Activated T-cell treated with anti-CD3 and anti-CD28 coated beads for 1 hour (primary cell): ENCODE data around the gene NLRC3.

Source experiments
- DNase-seq: peaks from one replicate; pipeline ENCODE4 v3.0.0-alpha.2; 2020; ENCODE audit warnings: low read depth

NLRC3 gene

DNA sequence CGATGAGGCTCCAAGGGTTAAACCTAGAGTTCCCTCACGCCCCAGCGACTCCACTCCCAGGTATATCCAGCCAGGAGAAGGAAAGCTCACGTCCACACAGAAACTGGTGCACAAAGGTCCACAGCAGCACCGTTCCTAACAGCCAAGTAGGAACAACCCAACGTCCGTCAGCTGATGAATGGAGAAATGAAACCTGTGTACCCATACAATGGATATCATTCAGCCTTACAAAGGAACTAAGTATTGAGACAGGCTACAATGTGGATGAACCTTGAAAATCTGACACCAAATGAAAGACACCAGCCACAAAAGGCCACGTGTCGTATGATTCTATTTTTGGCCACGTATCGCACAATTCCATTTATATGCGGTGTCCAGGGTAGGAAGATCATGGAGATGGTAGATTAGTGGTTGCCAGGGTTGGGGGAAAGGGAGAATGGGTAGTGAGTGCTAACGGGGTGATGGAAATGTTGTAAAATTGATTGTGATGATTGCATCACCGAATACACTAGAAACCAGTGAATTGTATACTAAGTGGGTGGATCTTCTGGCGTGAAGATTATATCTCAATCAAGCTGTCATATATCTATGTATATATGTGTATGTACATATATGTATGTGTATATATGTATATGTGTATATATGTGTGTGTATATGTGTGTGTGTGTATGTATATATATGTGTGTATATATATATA is 30.1 kb downstream of the NLRC3 start:
- no peak for DNase-seq

DNA sequence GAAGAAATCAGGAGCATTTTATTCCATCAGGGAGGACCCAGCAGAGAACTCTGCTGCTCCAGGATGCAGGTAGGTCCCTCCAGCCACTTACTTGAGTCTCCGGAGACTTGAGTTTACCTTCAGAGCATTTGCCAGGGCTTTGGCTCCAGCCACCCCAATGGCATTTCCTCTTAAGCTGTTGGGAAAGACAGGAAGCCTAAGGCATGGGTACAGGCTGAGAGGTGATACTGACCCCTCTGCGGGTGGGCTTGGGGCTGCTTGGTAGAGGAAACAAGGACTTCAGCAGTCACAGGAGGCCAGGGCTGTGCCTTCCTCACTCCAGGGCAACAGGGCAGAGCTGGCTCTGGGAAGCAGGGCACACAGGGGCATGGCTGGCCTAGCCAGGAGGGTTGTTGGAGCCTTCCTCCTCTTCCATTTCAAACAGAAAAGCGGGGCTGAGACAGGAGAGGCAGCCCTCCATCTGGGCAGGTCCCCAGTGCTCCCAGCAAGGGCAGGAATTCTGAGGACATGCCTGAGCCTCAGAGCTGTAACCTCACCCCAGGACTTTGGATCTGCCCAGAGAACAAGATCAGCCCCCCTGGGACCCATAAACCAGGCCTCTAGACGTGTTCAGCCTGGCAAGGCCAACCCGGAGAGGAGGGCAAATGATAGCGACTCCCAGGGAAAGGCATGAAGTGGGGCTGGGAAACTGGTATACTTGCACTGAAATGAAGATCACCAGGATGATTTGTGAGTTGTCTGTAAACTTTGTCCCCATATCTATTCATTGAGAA is 34.4 kb downstream of the NLRC3 start:
- no peak for DNase-seq

- no peak for DNase-seq
Measured at GRCh38 chr16:3541527-3542155, 35.6 kb downstream of the NLRC3 start.

DNA sequence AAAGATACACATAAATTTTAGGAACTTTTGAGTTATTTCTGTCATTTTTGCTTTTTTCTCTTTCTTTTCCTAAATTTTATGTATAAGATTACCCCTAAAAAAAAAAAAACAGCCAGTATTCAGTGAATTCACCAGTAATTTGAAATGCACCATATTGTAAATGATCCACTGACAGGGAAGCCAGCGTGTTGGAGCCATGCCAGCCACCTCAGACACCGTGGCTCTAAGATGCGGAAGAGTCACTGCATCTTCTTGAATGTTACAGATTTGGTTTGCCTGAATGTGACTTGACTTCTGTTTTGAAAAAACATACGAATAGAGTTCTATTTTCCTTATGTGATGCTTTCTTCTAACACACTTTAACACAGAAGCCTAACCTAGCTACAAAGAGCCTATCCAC is 39.0 kb downstream of the NLRC3 start:
- no peak for DNase-seq

- no peak for DNase-seq
Measured at GRCh38 chr16:3536851-3537250, 40.4 kb downstream of the NLRC3 start.

- no peak for DNase-seq
Measured at GRCh38 chr16:3536271-3536731, 40.9 kb downstream of the NLRC3 start.

DNA sequence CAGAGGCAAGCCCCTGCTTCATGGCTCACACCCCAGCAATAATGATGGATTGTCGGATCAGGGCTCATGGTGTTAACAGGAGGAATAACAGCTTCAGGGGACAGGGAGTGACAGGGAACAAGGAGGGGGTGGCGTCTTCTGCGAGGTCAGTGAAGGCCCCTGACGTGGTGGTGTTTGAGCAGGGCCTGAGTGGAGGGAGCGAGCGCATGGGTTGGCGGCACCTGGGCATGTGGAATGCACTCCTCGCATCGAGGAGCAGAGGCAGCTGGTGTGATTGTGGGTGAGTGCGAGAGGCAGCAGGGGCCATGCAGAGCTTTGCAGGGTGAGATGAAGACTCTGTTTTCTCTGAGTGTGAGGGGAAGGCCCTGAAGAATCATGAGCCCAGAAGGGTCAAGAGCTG is 43.1 kb downstream of the NLRC3 start:
- no peak for DNase-seq

DNA sequence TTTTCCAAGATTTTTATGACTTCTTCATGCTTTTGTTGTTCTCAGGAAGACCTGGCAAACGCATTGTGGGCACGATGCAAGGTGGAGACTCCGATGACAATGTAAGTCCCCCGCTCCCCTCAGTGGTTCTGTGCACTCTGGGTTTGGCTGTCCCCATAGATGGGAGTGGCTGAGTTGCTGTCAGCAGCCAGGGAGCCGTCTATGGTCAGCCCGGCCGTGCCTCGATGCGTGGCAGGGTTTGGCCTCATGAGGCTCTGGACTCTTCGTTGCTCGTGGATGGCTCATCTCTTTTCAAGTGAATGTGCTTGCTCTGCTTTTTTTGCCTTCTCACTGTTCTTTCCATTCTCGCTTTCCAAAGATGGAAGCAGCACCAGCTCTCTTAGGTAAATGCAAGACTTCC is 44.5 kb downstream of the NLRC3 start:
- DNase-seq = no peak

DNA sequence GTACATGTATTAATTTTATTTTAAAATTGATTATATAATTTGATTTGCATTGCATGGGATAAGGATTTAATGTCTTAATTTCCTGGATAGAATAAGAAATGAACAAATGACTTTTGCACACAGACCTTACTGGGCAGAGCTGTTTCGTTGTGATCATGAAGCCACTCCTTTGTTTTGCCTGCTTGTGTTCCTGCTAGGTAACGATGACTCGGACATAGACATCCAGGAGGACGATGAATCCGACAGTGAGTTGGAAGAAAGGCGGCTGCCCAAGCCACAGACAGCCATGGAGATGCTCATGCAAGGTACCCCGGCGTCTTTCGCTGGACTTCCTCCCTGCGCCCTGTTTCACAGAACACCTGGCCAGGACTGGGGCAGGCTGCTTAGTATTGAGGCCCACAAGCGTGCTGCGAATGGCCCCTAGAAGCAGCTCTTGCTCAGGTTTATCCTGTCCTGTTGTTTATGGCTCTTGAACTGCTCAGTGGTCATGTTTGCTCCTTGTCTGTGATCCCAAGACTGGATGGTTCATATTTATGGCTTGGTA is 46.8 kb downstream of the NLRC3 start:
- no peak for DNase-seq

DNA sequence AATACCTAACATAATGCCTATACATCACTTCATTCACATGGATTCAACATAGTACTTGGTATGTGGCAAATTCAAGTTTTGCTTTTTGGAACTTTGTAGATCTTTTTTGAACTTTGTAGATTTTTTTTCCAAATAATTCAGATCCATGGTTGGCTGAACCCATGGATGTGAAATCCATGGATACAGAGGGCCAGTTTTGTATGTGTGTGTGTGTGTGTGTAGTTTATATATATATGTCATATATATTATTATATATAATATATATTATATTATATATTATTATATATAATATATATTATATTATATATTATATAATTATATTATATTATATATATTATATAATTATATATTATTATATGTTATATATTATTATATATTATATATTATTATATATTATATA is 48.0 kb downstream of the NLRC3 start:
- no peak for DNase-seq

DNA sequence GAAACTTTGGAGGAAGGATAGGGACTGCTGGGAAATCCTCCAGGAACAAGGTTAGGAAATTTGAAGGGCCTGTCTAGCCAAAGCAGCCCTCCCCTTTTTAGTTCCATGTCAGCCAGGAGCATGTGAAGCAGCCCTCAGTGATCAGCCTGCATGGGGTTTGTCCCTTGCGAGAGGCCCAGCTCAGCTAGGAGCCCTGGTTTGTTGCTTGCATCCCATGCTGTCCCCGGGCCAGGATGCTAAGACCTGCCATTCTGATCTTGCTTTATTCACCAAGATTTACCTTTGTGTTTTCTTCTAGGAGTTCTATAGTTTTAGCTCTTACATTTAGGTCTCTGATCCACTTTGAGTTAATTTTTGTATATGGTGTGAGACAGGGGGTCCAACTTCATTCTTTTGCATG is 48.8 kb downstream of the NLRC3 start:
- no peak for DNase-seq

GRCh38 chr16:3527216-3527829 is 49.9 kb downstream of the NLRC3 start:
- DNase-seq = peak; percentile 36

GRCh38 chr16:3525951-3526350 is 51.3 kb downstream of the NLRC3 start:
- DNase-seq = no peak

- DNase-seq = no peak
Measured at GRCh38 chr16:3523281-3523680, 53.9 kb downstream of the NLRC3 start.

DNA sequence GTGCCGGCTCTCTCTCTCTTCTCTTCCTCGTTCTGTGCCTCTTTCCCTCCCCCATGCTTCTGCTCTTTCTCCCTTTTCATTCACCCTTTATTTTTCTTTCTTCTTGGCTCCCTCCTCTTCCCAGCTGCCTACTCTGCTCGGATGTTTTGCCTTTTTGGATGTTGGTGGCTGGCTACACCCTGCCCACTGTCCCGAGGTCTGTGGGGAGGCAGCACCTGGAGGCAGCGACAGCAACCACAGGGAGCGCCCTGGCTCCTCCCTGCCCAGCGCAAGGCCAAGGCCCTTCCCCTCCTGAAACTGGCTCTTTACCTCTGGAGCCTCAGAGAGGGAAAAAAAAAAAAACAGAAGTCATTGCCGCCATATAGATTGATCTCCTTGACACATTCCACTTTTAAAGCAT is 56.4 kb downstream of the NLRC3 start:
- DNase-seq = no peak

- DNase-seq = no peak
Measured at GRCh38 chr16:3520413-3520812, 56.8 kb downstream of the NLRC3 start.

DNA sequence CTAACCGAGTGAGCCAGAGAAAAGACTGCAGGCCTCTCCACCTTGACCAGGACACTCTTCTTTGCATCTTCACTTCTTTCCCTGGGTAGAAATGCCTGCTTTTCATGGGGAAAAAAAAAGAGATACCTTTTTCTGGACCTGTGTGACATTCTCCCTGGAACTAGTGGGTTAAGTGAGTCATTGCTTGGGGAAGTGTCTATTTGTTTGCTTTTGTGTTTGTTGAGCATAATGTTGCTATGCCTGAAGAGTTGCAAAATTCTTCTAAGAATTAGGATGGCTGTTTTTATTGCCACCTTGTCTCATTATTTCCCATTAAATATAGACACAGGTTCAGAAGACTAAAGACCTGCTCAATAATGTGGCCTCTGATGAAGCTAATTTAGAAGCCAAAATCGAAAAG is 57.6 kb downstream of the NLRC3 start:
- DNase-seq = no peak

GRCh38 chr16:3518986-3519348 is 58.2 kb downstream of the NLRC3 start:
- no peak for DNase-seq

DNA sequence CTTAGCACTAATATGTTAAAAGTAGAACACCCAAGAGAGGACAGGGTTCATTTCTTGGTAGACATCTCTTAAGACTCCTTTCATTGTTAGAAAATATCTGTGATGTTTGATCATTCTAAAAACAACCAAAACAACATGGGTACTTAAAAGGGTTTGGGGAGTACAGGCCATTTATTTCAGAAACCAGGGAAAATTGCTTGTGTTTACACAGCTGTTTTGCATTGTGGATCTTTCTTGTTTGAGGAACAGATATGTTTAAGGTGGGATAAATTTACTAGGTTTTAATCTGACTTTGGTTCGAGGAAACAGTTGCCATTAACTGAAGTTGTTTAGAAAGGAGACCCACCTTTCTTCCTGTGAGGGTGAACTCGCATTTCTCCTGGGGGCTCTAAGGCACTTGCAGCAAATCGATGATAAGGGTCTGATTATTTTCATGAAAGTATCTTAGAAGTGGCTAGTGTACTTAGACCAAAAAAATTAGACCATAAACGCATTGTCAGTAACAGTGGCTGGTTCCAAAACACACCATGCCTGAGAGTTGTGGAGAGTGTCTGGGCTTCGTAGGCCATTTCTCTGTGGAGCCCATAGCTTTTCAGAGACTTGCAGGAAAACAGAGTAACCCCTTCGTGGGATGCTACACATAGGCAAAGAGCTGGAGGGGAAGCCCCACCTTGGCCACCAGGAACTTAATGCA is 58.8 kb downstream of the NLRC3 start:
- no peak for DNase-seq

- no peak for DNase-seq
Measured at GRCh38 chr16:3515897-3516296, 61.3 kb downstream of the NLRC3 start.

- no peak for DNase-seq
Measured at GRCh38 chr16:3514621-3515020, 62.6 kb downstream of the NLRC3 start.
